HEK293 (cell line): ENCODE results near the gene CDO1.

Experiments
- BCL6B ChIP-seq: fragments of 450-650 bp; formaldehyde crosslinking; IDR thresholded peaks from 2 replicates; pipeline ENCODE4 v1.5.1; 2017; ENCODE audit warnings: missing biosample characterization, missing genetic modification characterization
- KLF10 ChIP-seq: fragments of 450-650 bp; IDR thresholded peaks from 2 replicates; pipeline ENCODE4 v1.5.1; 2018; ENCODE audit warnings: missing biosample characterization, mild to moderate bottlenecking, missing genetic modification characterization
- KLF8 ChIP-seq: fragments of 450-650 bp; formaldehyde crosslinking; IDR thresholded peaks from 2 replicates; pipeline ENCODE4 v1.5.1; 2016; ENCODE audit warnings: missing biosample characterization, missing genetic modification characterization
- MZF1 ChIP-seq: fragments of 450-650 bp; formaldehyde crosslinking; IDR thresholded peaks from 2 replicates; pipeline ENCODE4 v1.5.1; 2017; ENCODE audit warnings: missing biosample characterization, missing genetic modification characterization, borderline replicate concordance
- OSR2 ChIP-seq: fragments of 450-650 bp; formaldehyde crosslinking; IDR thresholded peaks from 2 replicates; pipeline ENCODE4 v1.5.1; 2016; ENCODE audit warnings: missing biosample characterization, missing genetic modification characterization
- PRDM10 ChIP-seq: fragments of 450-650 bp; formaldehyde crosslinking; IDR thresholded peaks from 2 replicates; pipeline ENCODE4 v1.5.1; 2016; ENCODE audit warnings: missing biosample characterization, missing genetic modification characterization
- SCRT2 ChIP-seq: fragments of 450-650 bp; formaldehyde crosslinking; IDR thresholded peaks from 2 replicates; pipeline ENCODE4 v1.5.1; 2016; ENCODE audit warnings: missing biosample characterization, missing genetic modification characterization
- SETDB1 ChIP-seq: IDR thresholded peaks from one replicate; pipeline ENCODE4 v1.6.1; 2017; ENCODE audit warnings: mild to moderate bottlenecking, low read length, moderate library complexity, mixed read lengths; ENCODE audit not compliant: insufficient read length
- SP7 ChIP-seq: fragments of 450-650 bp; formaldehyde crosslinking; IDR thresholded peaks from 2 replicates; pipeline ENCODE4 v1.5.1; 2016; ENCODE audit warnings: missing biosample characterization, missing genetic modification characterization
- TRIM28 ChIP-seq: IDR thresholded peaks from 2 replicates; pipeline ENCODE4 v1.6.1; 2011; ENCODE audit warnings: low read length, control low read depth, borderline replicate concordance
- ZBTB26 ChIP-seq: fragments of 450-650 bp; formaldehyde crosslinking; optimal IDR thresholded peaks from 2 replicates; pipeline ENCODE3; 2016; ENCODE audit warnings: missing biosample characterization, mild to moderate bottlenecking, missing genetic modification characterization
- ZBTB48 ChIP-seq: fragments of 450-650 bp; formaldehyde crosslinking; IDR thresholded peaks from 2 replicates; pipeline ENCODE4 v1.5.1; 2016; ENCODE audit warnings: missing biosample characterization, missing genetic modification characterization
- ZFP37 ChIP-seq: fragments of 450-650 bp; formaldehyde crosslinking; IDR thresholded peaks from 2 replicates; pipeline ENCODE4 v1.5.1; 2016; ENCODE audit warnings: missing biosample characterization, missing genetic modification characterization
- ZNF133 ChIP-seq: fragments of 450-650 bp; formaldehyde crosslinking; IDR thresholded peaks from 2 replicates; pipeline ENCODE4 v1.5.1; 2016; ENCODE audit warnings: missing biosample characterization, missing genetic modification characterization
- ZNF211 ChIP-seq: fragments of 450-650 bp; formaldehyde crosslinking; IDR thresholded peaks from 2 replicates; pipeline ENCODE4 v1.5.1; 2016; ENCODE audit warnings: low read depth, missing biosample characterization, missing genetic modification characterization
- ZNF223 ChIP-seq: fragments of 450-650 bp; formaldehyde crosslinking; IDR thresholded peaks from 2 replicates; pipeline ENCODE4 v1.5.1; 2016; ENCODE audit warnings: missing biosample characterization, missing genetic modification characterization
- ZNF311 ChIP-seq: fragments of 450-650 bp; formaldehyde crosslinking; IDR thresholded peaks from 2 replicates; pipeline ENCODE4 v1.5.1; 2017; ENCODE audit warnings: missing biosample characterization, missing genetic modification characterization, borderline replicate concordance
- ZNF335 ChIP-seq: fragments of 450-650 bp; formaldehyde crosslinking; conservative IDR thresholded peaks from 2 replicates; pipeline ENCODE4 v1.5.1; 2016; ENCODE audit warnings: missing biosample characterization, missing genetic modification characterization
- ZNF404 ChIP-seq: fragments of 450-650 bp; formaldehyde crosslinking; IDR thresholded peaks from 2 replicates; pipeline ENCODE4 v1.5.1; 2017; ENCODE audit warnings: missing biosample characterization, missing genetic modification characterization
- ZNF560 ChIP-seq: fragments of 450-650 bp; formaldehyde crosslinking; IDR thresholded peaks from 2 replicates; pipeline ENCODE4 v1.5.1; 2017; ENCODE audit warnings: missing biosample characterization, missing genetic modification characterization, borderline replicate concordance
- ZNF626 ChIP-seq: fragments of 450-650 bp; sonication (Bioruptor Pico); formaldehyde crosslinking; IDR thresholded peaks from 2 replicates; pipeline ENCODE4 v1.5.1; 2018; ENCODE audit warnings: missing biosample characterization, missing genetic modification characterization, inconsistent platforms
- ZNF660 ChIP-seq: fragments of 450-650 bp; IDR thresholded peaks from 2 replicates; pipeline ENCODE4 v1.5.1; 2018; ENCODE audit warnings: missing biosample characterization, mild to moderate bottlenecking, missing genetic modification characterization
- ZNF692 ChIP-seq: fragments of 450-650 bp; formaldehyde crosslinking; IDR thresholded peaks from 2 replicates; pipeline ENCODE4 v1.5.1; 2016; ENCODE audit warnings: missing biosample characterization, missing genetic modification characterization
- ZSCAN5A ChIP-seq: fragments of 450-650 bp; formaldehyde crosslinking; IDR thresholded peaks from 2 replicates; pipeline ENCODE4 v1.5.1; 2016; ENCODE audit warnings: missing biosample characterization, missing genetic modification characterization
- TF ChIP-seq, protein P1 (sequence below): fragments of 450-650 bp; formaldehyde crosslinking; IDR thresholded peaks from 2 replicates; pipeline ENCODE4 v1.5.1; 2016; ENCODE audit warnings: missing biosample characterization, missing genetic modification characterization
- TF ChIP-seq, protein P2 (sequence below): fragments of 450-650 bp; formaldehyde crosslinking; IDR thresholded peaks from 2 replicates; pipeline ENCODE4 v1.5.1; 2016; ENCODE audit warnings: missing biosample characterization, missing genetic modification characterization
- TF ChIP-seq, protein P3 (sequence below): fragments of 450-650 bp; formaldehyde crosslinking; IDR thresholded peaks from 2 replicates; pipeline ENCODE4 v1.5.1; 2016; ENCODE audit warnings: missing biosample characterization, missing genetic modification characterization

CDO1 gene

DNA sequence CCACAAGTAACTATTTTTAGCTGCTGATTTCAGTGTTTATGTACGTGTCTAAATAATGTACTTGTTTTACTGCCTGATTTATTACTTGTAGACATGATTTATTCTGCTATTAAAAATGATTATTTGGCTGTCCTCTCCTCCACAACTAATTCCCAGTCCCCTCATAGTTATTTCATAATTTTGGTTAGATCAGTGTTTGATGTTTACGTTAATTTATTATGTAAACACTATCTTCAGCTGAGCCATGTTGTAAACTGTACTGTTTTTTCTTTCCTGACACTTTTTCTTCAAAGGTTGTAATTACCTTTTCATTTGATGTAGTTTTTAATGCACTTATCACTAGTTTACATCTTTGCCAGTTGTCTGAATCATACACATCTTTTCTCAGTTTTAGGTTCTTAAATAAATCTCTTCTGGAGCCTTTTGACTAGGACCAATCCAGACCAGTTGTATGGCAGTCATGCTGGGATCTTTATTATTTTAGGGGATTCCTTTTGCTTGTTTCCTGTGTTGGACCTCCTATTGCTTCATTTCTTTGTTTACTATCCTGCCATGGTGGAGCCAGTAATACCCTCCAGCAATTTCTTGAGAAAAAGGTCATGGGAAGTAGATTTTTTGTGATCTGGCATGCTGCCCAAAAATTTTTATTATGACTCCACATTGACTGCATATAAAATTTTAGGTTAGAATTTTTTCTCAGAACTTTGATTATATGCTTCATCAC, 41.3 kb upstream of the CDO1 start (continued):
- TF ChIP-seq ZFP37 (no peak), ZNF404 (tag by site-specific recombination) (no peak), ZNF660 (tag by site-specific recombination) (0 out of 2 replicates have a peak, but pooled peaks have one; percentile 41), ZNF223 (tag by site-specific recombination) (no peak), ZNF133 (tag by site-specific recombination) (peak; percentile 56), KLF10 (no peak), ZNF560 (tag by site-specific recombination) (no peak), ZBTB26 (tag by site-specific recombination) (no peak), OSR2 (tag by site-specific recombination) (peak; percentile 39; the same call in 1 of the 2 replicates), ZNF335 (peak; percentile 28; the same call in 1 of the 2 replicates), MZF1 (tag by site-specific recombination) (peak; percentile 98), PRDM10 (tag by site-specific recombination) (no peak), KLF8 (tag by site-specific recombination) (no peak), TRIM28 (no peak), BCL6B (tag by site-specific recombination) (peak; percentile 85), ZNF211 (tag by site-specific recombination) (no peak), SETDB1 (no peak), ZNF692 (tag by site-specific recombination) (no peak), ZNF311 (no peak), ZNF626 (tag by site-specific recombination) (no peak), ZBTB48 (tag by site-specific recombination) (no peak), ZSCAN5A (tag by site-specific recombination) (no peak), SCRT2 (tag by site-specific recombination) (no peak), SP7 (peak; percentile 97)
- TF ChIP-seq, protein P1, sequence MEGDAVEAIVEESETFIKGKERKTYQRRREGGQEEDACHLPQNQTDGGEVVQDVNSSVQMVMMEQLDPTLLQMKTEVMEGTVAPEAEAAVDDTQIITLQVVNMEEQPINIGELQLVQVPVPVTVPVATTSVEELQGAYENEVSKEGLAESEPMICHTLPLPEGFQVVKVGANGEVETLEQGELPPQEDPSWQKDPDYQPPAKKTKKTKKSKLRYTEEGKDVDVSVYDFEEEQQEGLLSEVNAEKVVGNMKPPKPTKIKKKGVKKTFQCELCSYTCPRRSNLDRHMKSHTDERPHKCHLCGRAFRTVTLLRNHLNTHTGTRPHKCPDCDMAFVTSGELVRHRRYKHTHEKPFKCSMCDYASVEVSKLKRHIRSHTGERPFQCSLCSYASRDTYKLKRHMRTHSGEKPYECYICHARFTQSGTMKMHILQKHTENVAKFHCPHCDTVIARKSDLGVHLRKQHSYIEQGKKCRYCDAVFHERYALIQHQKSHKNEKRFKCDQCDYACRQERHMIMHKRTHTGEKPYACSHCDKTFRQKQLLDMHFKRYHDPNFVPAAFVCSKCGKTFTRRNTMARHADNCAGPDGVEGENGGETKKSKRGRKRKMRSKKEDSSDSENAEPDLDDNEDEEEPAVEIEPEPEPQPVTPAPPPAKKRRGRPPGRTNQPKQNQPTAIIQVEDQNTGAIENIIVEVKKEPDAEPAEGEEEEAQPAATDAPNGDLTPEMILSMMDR (tag by site-specific recombination): no peak
- TF ChIP-seq, protein P2, sequence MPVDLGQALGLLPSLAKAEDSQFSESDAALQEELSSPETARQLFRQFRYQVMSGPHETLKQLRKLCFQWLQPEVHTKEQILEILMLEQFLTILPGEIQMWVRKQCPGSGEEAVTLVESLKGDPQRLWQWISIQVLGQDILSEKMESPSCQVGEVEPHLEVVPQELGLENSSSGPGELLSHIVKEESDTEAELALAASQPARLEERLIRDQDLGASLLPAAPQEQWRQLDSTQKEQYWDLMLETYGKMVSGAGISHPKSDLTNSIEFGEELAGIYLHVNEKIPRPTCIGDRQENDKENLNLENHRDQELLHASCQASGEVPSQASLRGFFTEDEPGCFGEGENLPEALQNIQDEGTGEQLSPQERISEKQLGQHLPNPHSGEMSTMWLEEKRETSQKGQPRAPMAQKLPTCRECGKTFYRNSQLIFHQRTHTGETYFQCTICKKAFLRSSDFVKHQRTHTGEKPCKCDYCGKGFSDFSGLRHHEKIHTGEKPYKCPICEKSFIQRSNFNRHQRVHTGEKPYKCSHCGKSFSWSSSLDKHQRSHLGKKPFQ: no peak
- TF ChIP-seq, protein P3, sequence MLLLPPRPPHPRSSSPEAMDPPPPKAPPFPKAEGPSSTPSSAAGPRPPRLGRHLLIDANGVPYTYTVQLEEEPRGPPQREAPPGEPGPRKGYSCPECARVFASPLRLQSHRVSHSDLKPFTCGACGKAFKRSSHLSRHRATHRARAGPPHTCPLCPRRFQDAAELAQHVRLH (tag by site-specific recombination): no peak
